CD14-positive monocyte (primary cell): ENCODE results near the gene MOXD1. TPM values are rescaled to one million over a fixed set of nuclear protein-coding genes. Genes with fewer than 3 reads are reported as not detected.

Source experiments
- DNase-seq, 3 donors: peaks; one replicate each; pipeline ENCODE4 v3.0.0-alpha.2; 2011 to 2022
- H2AFZ ChIP-seq: 2 replicates; pipeline ENCODE4 v1.6.0; 2012; ENCODE audit warnings: mild to moderate bottlenecking, low read depth, low read length, inconsistent platforms; ENCODE audit not compliant: insufficient read depth, poor library complexity, severe bottlenecking
- H3K27ac ChIP-seq, 2 donors: 1 replicate in 1 of 2; 2 replicates in 1 of 2; pipeline ENCODE4 v1.5.1; 2012 to 2013; ENCODE audit warnings: low read length in 2 of 2, control low read depth in 1 of 2, inconsistent platforms in 1 of 2, low read depth in 1 of 2, mild to moderate bottlenecking in 1 of 2
- H3K27me3 ChIP-seq, 2 donors: one replicate each; pipeline versions ENCODE4 v1.6.0 to v1.6.1; 2011 to 2013; ENCODE audit warnings: low read length in 2 of 2; ENCODE audit not compliant: control insufficient read depth in 2 of 2, insufficient read depth in 2 of 2
- H3K36me3 ChIP-seq, 2 donors: replicated peaks in 1 of 2; 1 replicate in 1 of 2; 2 replicates in 1 of 2; pipeline versions ENCODE4 v1.5.1 to v1.6.1; 2012 to 2013; ENCODE audit warnings: low read length in 2 of 2, control low read depth in 1 of 2, inconsistent platforms in 1 of 2, mild to moderate bottlenecking in 1 of 2; ENCODE audit not compliant: insufficient read depth in 2 of 2, control insufficient read depth in 1 of 2
- H3K4me1 ChIP-seq, 2 donors: 1 replicate in 1 of 2; 2 replicates in 1 of 2; pipeline versions ENCODE4 v1.5.1 to v1.6.1; 2012 to 2013; ENCODE audit warnings: low read length in 2 of 2, control low read depth in 1 of 2, inconsistent platforms in 1 of 2, mild to moderate bottlenecking in 1 of 2, moderate library complexity in 1 of 2; ENCODE audit not compliant: insufficient read depth in 2 of 2, control insufficient read depth in 1 of 2
- H3K4me2 ChIP-seq: replicated peaks from 2 replicates; pipeline ENCODE3; 2012; ENCODE audit warnings: low read length, moderate library complexity, mild to moderate bottlenecking; ENCODE audit not compliant: poor library complexity, severe bottlenecking; ENCODE audit errors: extremely low read depth
- H3K4me3 ChIP-seq, 3 experiments: fragments of 200-600 bp in 1 of 3; sonication (generic) in 1 of 3; replicated peaks in 1 of 3; 1 replicate in 2 of 3; 2 replicates in 1 of 3; pipeline ENCODE4 v1.5.1; 2011 to 2013; ENCODE audit warnings: low read length in 3 of 3, mild to moderate bottlenecking in 3 of 3, control low read depth in 2 of 3, low read depth in 2 of 3, inconsistent platforms in 1 of 3, moderate library complexity in 1 of 3
- H3K79me2 ChIP-seq: 2 replicates; pipeline ENCODE4 v1.6.0; 2012; ENCODE audit warnings: mild to moderate bottlenecking, control low read depth, inconsistent platforms, low read length, moderate library complexity; ENCODE audit not compliant: insufficient read depth
- H3K9ac ChIP-seq: 2 replicates; pipeline ENCODE4 v1.6.0; 2017; ENCODE audit warnings: low read length, mild to moderate bottlenecking; ENCODE audit not compliant: insufficient read depth, poor library complexity, severe bottlenecking
- H3K9me3 ChIP-seq, 2 donors: replicated peaks in 1 of 2; 1 replicate in 1 of 2; 2 replicates in 1 of 2; pipeline versions ENCODE4 v1.5.1 to v1.6.1; 2012 to 2013; ENCODE audit warnings: low read length in 2 of 2, control low read depth in 1 of 2; ENCODE audit not compliant: control insufficient read depth in 1 of 2, insufficient read depth in 1 of 2
- H4K20me1 ChIP-seq: 2 replicates; pipeline ENCODE4 v1.6.0; 2012; ENCODE audit warnings: mild to moderate bottlenecking, low read length, control low read depth, moderate library complexity; ENCODE audit not compliant: insufficient read depth
- H3K27ac Mint-ChIP-seq, 7 donors: one replicate each; pipeline ENCODE4 v1.8.0; 2020; ENCODE audit warnings: mild to moderate bottlenecking in 7 of 7, mixed read lengths in 7 of 7, moderate library complexity in 6 of 7, inconsistent platforms in 2 of 7
- H3K27me3 Mint-ChIP-seq, 3 donors: one replicate each; pipeline ENCODE4 v1.8.0; 2021 to 2022; ENCODE audit warnings: low read depth in 3 of 3, mild to moderate bottlenecking in 3 of 3, mixed read lengths in 3 of 3, moderate library complexity in 3 of 3, inconsistent platforms in 1 of 3
- H3K36me3 Mint-ChIP-seq, 2 donors: one replicate each; pipeline ENCODE4 v1.8.0; 2020; ENCODE audit warnings: mixed read lengths in 2 of 2, inconsistent platforms in 1 of 2, mild to moderate bottlenecking in 1 of 2
- H3K4me1 Mint-ChIP-seq: one replicate; pipeline ENCODE4 v1.8.0; 2020; ENCODE audit warnings: mild to moderate bottlenecking, mixed read lengths
- H3K4me3 Mint-ChIP-seq, 2 donors: one replicate each; pipeline ENCODE4 v1.8.0; 2020; ENCODE audit warnings: mild to moderate bottlenecking in 2 of 2, mixed read lengths in 2 of 2, moderate library complexity in 1 of 2
- H3K9me3 Mint-ChIP-seq, 7 donors: one replicate each; pipeline ENCODE4 v1.8.0; 2020 to 2022; ENCODE audit warnings: mixed read lengths in 7 of 7, mild to moderate bottlenecking in 6 of 7, moderate library complexity in 6 of 7, inconsistent platforms in 2 of 7
- CTCF ChIP-seq: fragments of 200-600 bp; IDR thresholded peaks from one replicate; pipeline ENCODE4 v1.8.0; 2022; ENCODE audit warnings: antibody characterized with exemption, mild to moderate bottlenecking
- WGBS: methylation state at CpG from one replicate; pipeline ENCODE4 v1.1.5; 2013; ENCODE audit warnings: missing lambda C conversion rate; ENCODE audit not compliant: insufficient coverage; 5-methylcytosine and 5-hydroxymethylcytosine counted together
- intact Hi-C, 2 donors: fragments of 100-400 bp; cut with micrococcal nuclease; formaldehyde crosslinking; loops; one replicate each; pipeline versions ENCODE4 v1.15.0 to v1.15.1; 2023
- polyA plus RNA-seq, 3 donors: library from polyadenylated mRNA; depleted of rRNA in 1 of 3; unstranded in 2 of 3; stranded (reverse) in 1 of 3; fragments of 300-500 nt in 2 of 3; fragments of >200 nt in 1 of 3; fragmentation: Illumina TruSeq in 2 of 3; gene quantifications; 1 replicate in 2 of 3; 2 replicates in 1 of 3; pipeline ENCODE4 v1.2.3, GENCODE V29; 2012 to 2021

MOXD1 gene
- polyA plus RNA-seq, 3 donors: not detected

DNA sequence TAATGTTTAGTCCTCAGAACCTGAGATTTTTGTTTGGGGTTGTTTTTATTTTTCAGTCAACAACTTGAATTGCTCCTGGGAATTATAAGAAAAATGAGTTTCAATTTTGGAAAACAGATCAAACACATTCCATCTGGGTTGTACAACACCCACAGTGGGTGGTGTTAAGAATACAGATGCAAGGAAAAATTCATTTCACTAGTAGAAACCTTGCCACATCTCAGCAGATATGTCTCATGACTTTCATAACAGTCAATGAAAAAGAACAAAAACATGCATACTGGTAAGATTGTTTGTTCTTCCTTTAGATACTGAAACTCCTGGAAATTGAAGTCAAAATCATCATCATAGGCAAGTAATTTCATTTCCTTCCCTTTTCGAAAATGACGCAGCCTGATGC is 78.9 kb downstream of the MOXD1 start:
- no peak overlapping the region for H3K9ac ChIP-seq
- H3K4me1 ChIP-seq: no peaks in the 10 kb centered on the region
- no peak for DNase-seq
- H3K36me3 ChIP-seq: no peaks in the 10 kb centered on the region
- no peak overlapping the region for H3K27ac ChIP-seq
- TF ChIP-seq CTCF: no peak
- no peak overlapping the region for H3K4me3 ChIP-seq
- Mint-ChIP-seq H3K9me3 (peaks cover 0 to 2% (median 0%) of the 10 kb centered on the region in 7 donors), H3K27me3 (peaks cover 0 to 2% (median 0%) of the 10 kb centered on the region in 3 donors), H3K4me3 (no peak overlapping the region), H3K4me1 (no peaks in the 10 kb centered on the region), H3K27ac (no peak overlapping the region), H3K36me3 (no peaks in the 10 kb centered on the region)
- H3K79me2 ChIP-seq: no peaks in the 10 kb centered on the region
- peaks cover 0 to under 1% of the 10 kb centered on the region in 2 donors for H3K9me3 ChIP-seq
- H3K4me2 ChIP-seq: no peak overlapping the region
- WGBS: 0% methylated on average over 1 of the region's 2 CpGs
- H3K27me3 ChIP-seq: no peaks in the 10 kb centered on the region
- H2AFZ ChIP-seq: no peak overlapping the region
- no peaks in the 10 kb centered on the region for H4K20me1 ChIP-seq
- intact Hi-C loops: no loop called here

- Histone ChIP-seq H3K27me3 (no peaks in the 10 kb centered on the region), H3K9me3 (peaks cover 0 to 9% of the 10 kb centered on the region in 2 donors), H3K9ac (no peak overlapping the region), H3K27ac (no peak overlapping the region), H3K4me3 (no peak overlapping the region), H2AFZ (no peak overlapping the region), H3K79me2 (no peaks in the 10 kb centered on the region), H4K20me1 (no peaks in the 10 kb centered on the region), H3K4me1 (no peaks in the 10 kb centered on the region), H3K36me3 (no peaks in the 10 kb centered on the region), H3K4me2 (no peak overlapping the region)
- Mint-ChIP-seq H3K27me3 (peaks cover 0 to under 1% (median 0%) of the 10 kb centered on the region in 3 donors), H3K9me3 (peaks cover 0 to 8% (median 4%) of the 10 kb centered on the region in 7 donors), H3K36me3 (no peaks in the 10 kb centered on the region), H3K4me1 (no peaks in the 10 kb centered on the region), H3K27ac (no peak overlapping the region), H3K4me3 (no peak overlapping the region)
- no peak for DNase-seq
- TF ChIP-seq CTCF: no peak
- intact Hi-C loops: no loop called here
Measured at GRCh38 chr6:132320007-132320406, 81.3 kb downstream of the MOXD1 start.
